HepG2 (cell line): ENCODE data around the gene LIMS2. TPM values are rescaled to one million over a fixed set of nuclear protein-coding genes. Genes with fewer than 3 reads are reported as not detected.

Experiments used
- CREBL2 ChIP-seq: sonication (generic); formaldehyde crosslinking; IDR thresholded peaks from 2 replicates; pipeline ENCODE4 v1.8.1; 2023; ENCODE audit warnings: missing genetic modification reagents, mild to moderate bottlenecking, borderline replicate concordance
- FOXJ3 ChIP-seq: sonication (generic); formaldehyde crosslinking; IDR thresholded peaks from 2 replicates; pipeline ENCODE4 v1.4.0; 2020; ENCODE audit warnings: missing genetic modification reagents, mild to moderate bottlenecking, borderline replicate concordance
- GFI1 ChIP-seq: sonication (generic); formaldehyde crosslinking; IDR thresholded peaks from 2 replicates; pipeline ENCODE4 v1.5.0; 2020; ENCODE audit warnings: missing genetic modification reagents, mild to moderate bottlenecking, borderline replicate concordance
- GTF2F1 ChIP-seq: fragments of 150-350 bp; IDR thresholded peaks from 2 replicates; pipeline ENCODE4 v1.6.1; 2014; ENCODE audit warnings: low read length
- HHEX ChIP-seq: IDR thresholded peaks from 2 replicates; pipeline ENCODE4 v1.6.1; 2016; ENCODE audit warnings: control low read depth
- NFIB ChIP-seq: sonication (generic); formaldehyde crosslinking; IDR thresholded peaks from 2 replicates; pipeline ENCODE4 v1.9.0; 2021; ENCODE audit warnings: missing genetic modification reagents, mild to moderate bottlenecking, borderline replicate concordance
- NR2C2 ChIP-seq: sonication (generic); formaldehyde crosslinking; IDR thresholded peaks from 2 replicates; pipeline ENCODE4 v1.4.0; 2020; ENCODE audit warnings: missing genetic modification reagents, mild to moderate bottlenecking, moderate library complexity, borderline replicate concordance
- PHF21A ChIP-seq: sonication (generic); formaldehyde crosslinking; IDR thresholded peaks from 2 replicates; pipeline ENCODE4 v1.5.0; 2020; ENCODE audit warnings: mild to moderate bottlenecking, missing genetic modification reagents
- RBAK ChIP-seq: sonication (generic); formaldehyde crosslinking; IDR thresholded peaks from 2 replicates; pipeline ENCODE4 v1.5.1; 2020; ENCODE audit warnings: mild to moderate bottlenecking, missing genetic modification reagents
- SMAD1 ChIP-seq: sonication (generic); formaldehyde crosslinking; IDR thresholded peaks from 2 replicates; pipeline ENCODE4 v1.4.0; 2020; ENCODE audit warnings: missing genetic modification reagents, low read depth, mild to moderate bottlenecking, borderline replicate concordance
- SNAPC5 ChIP-seq: sonication (generic); formaldehyde crosslinking; IDR thresholded peaks from 2 replicates; pipeline ENCODE4 v1.8.1; 2023; ENCODE audit warnings: mild to moderate bottlenecking, missing genetic modification reagents, borderline replicate concordance
- ZBTB39 ChIP-seq: sonication (generic); formaldehyde crosslinking; IDR thresholded peaks from 2 replicates; pipeline ENCODE4 v1.5.0; 2020; ENCODE audit warnings: missing genetic modification reagents
- ZNF331 ChIP-seq: sonication (generic); formaldehyde crosslinking; IDR thresholded peaks from 2 replicates; pipeline ENCODE4 v1.4.0; 2020; ENCODE audit warnings: missing genetic modification reagents
- ZNF784 ChIP-seq: sonication (generic); formaldehyde crosslinking; IDR thresholded peaks from 2 replicates; pipeline ENCODE4 v1.5.1; 2020; ENCODE audit warnings: missing genetic modification reagents, mild to moderate bottlenecking, borderline replicate concordance
- polyA plus RNA-seq, 8 experiments: library from polyadenylated mRNA; depleted of rRNA in 3 of 8; stranded (reverse) in 7 of 8; unstranded in 1 of 8; fragments of >200 nt; fragmentation: Illumina TruSeq in 4 of 8; extraction: Trizol in 4 of 8; gene quantifications; 2 replicates each; pipeline versions ENCODE4 v1.2.1 to v1.2.3, GENCODE V29; 2011 to 2016; ENCODE audit warnings: low read depth in 4 of 8, missing spikeins in 1 of 8, mixed read lengths in 1 of 8; ENCODE audit not compliant: insufficient read depth in 1 of 8
- total RNA-seq, 5 experiments: library from RNA; depleted of rRNA; stranded (reverse); fragments of >200 nt; fragmentation: Illumina TruSeq; extraction: Trizol; gene quantifications; 2 replicates each; pipeline ENCODE4 v1.2.3, GENCODE V29; 2016; ENCODE audit warnings: low read depth in 1 of 5

The LIMS2 gene
- total and polyA plus RNA-seq, 2 of the 13 experiments (the other 11 are each of a cell fraction or from before 2014, with no cell fraction given) = 1.0 to 1.9 TPM

- no peak for TF ChIP-seq SNAPC5 (CRISPR knock-in tag)
- TF ChIP-seq FOXJ3 (CRISPR knock-in tag) = no peak
- TF ChIP-seq ZNF331 (CRISPR knock-in tag) = peak; percentile 13; the same call in 1 of the 2 replicates
- TF ChIP-seq GTF2F1 = no peak
- TF ChIP-seq SMAD1 (CRISPR knock-in tag) = no peak; the same call in 1 of the 2 replicates
- TF ChIP-seq NR2C2 (CRISPR knock-in tag) = peak; percentile 41
- TF ChIP-seq RBAK (CRISPR knock-in tag) = peak; percentile 65; the same call in 1 of the 2 replicates
- no peak for TF ChIP-seq HHEX (CRISPR knock-in tag)
- TF ChIP-seq GFI1 (CRISPR knock-in tag) = peak; percentile 75; the same call in 1 of the 2 replicates
- peak; percentile 93; the same call in 1 of the 2 replicates for TF ChIP-seq CREBL2 (CRISPR knock-in tag)
- peak; percentile 87 for TF ChIP-seq ZNF784 (CRISPR knock-in tag)
- TF ChIP-seq PHF21A (CRISPR knock-in tag) = peak; percentile 28; the same call in 1 of the 2 replicates
- TF ChIP-seq NFIB (CRISPR knock-in tag) = no peak
- TF ChIP-seq ZBTB39 (CRISPR knock-in tag) = no peak
Observed at GRCh38 chr2:127701651-127702394, 26.5 kb upstream of the LIMS2 start (continued).
